GM12878 (cell line): Measurements from ENCODE around the gene UNKL. TPM values are rescaled to one million over a fixed set of nuclear protein-coding genes. Genes with fewer than 3 reads are reported as not detected.

ENCODE experiments used
- ATF2 ChIP-seq: IDR thresholded peaks from 2 replicates; pipeline ENCODE4 v1.6.1; 2012; ENCODE audit warnings: low read length, inconsistent platforms
- CTCF ChIP-seq, 3 experiments: IDR thresholded peaks in 2 of 3; conservative IDR thresholded peaks in 1 of 3; 2 replicates each; pipeline ENCODE4 v1.5.1; 2011; ENCODE audit warnings: low read depth in 3 of 3, low read length in 3 of 3, mild to moderate bottlenecking in 3 of 3, control low read depth in 2 of 3, moderate library complexity in 2 of 3, inconsistent platforms in 1 of 3, mixed read lengths in 1 of 3; ENCODE audit not compliant: control insufficient read depth in 2 of 3, insufficient read depth in 1 of 3; ENCODE audit errors: extremely low read depth in 1 of 3
- E2F8 ChIP-seq: fragments of 450-650 bp; IDR thresholded peaks from 2 replicates; pipeline ENCODE4 v1.6.1; 2018; ENCODE audit warnings: mild to moderate bottlenecking, low read depth, moderate library complexity; ENCODE audit not compliant: partially characterized antibody
- ETV6 ChIP-seq, 2 experiments: fragments of 450-650 bp in 1 of 2; IDR thresholded peaks in 1 of 2; conservative IDR thresholded peaks in 1 of 2; 2 replicates each; pipeline ENCODE4 v1.6.1; 2014; ENCODE audit warnings: antibody characterized with exemption in 1 of 2, borderline replicate concordance in 1 of 2, low read depth in 1 of 2, mild to moderate bottlenecking in 1 of 2, moderate library complexity in 1 of 2
- IRF5 ChIP-seq: fragments of 450-650 bp; IDR thresholded peaks from 2 replicates; pipeline ENCODE4 v1.6.1; 2017; ENCODE audit warnings: borderline replicate concordance
- MTA3 ChIP-seq: IDR thresholded peaks from 2 replicates; pipeline ENCODE4 v1.6.1; 2012; ENCODE audit warnings: low read length, inconsistent platforms, borderline replicate concordance
- REST ChIP-seq: IDR thresholded peaks from 2 replicates; pipeline ENCODE4 v1.6.1; 2012; ENCODE audit warnings: mild to moderate bottlenecking, low read depth, low read length
- STAT1 ChIP-seq: fragments of 450-650 bp; conservative IDR thresholded peaks from 2 replicates; pipeline ENCODE4 v1.6.1; 2014; ENCODE audit warnings: antibody characterized with exemption, mild to moderate bottlenecking
- ZNF622 ChIP-seq: fragments of 450-650 bp; IDR thresholded peaks from 2 replicates; pipeline ENCODE4 v1.6.1; 2017; ENCODE audit warnings: mild to moderate bottlenecking, inconsistent platforms
- ZSCAN29 ChIP-seq: fragments of 450-650 bp; IDR thresholded peaks from 2 replicates; pipeline ENCODE4 v1.6.1; 2017; ENCODE audit warnings: mild to moderate bottlenecking, moderate library complexity
- polyA plus RNA-seq, 11 experiments: library from polyadenylated mRNA; depleted of rRNA in 4 of 11; unstranded in 6 of 11; stranded (reverse) in 5 of 11; fragments of >200 nt; fragmentation: Nextera tagmentation in 4 of 11; fragmentation: Illumina TruSeq in 1 of 11; extraction: Ambion mirVana in 4 of 11; extraction: Trizol in 1 of 11; gene quantifications; 1 replicate in 1 of 11; 2 replicates in 10 of 11; pipeline versions ENCODE4 v1.2.1 to v1.2.3, GENCODE V29; 2011 to 2016; ENCODE audit warnings: inconsistent platforms in 2 of 11, missing spikeins in 2 of 11, low read depth in 1 of 11
- total RNA-seq, 4 experiments: library from RNA; depleted of rRNA in 3 of 4; stranded (reverse); fragments of >200 nt in 3 of 4; fragmentation: Illumina TruSeq in 1 of 4; extraction: Trizol in 1 of 4; gene quantifications; 2 replicates each; pipeline versions ENCODE4 v1.2.1 to v1.2.3, GENCODE V29; 2013 to 2021

Gene UNKL
- total and polyA plus RNA-seq, 10 of the 15 experiments (the other 5 are each of a cell fraction or from before 2014, with no cell fraction given), result 0.40 to 21.6 (median 9.1) TPM

- TF ChIP-seq CTCF (IDR thresholded peaks at IDR 0.05 in 2 of 3, conservative IDR thresholded peaks at IDR 0.05 in 1 of 3; ENCODE audit: control insufficient read depth in 2 of 3, extremely low read depth in 1 of 3, insufficient read depth in 1 of 3, low read depth in 3 of 3, low read length in 3 of 3) (no peak), MTA3 (no peak), ZSCAN29 (no peak), E2F8 (no peak), STAT1 (no peak), IRF5 (no peak), ETV6 (conservative IDR thresholded peaks at IDR 0.05 in 1 of 2, IDR thresholded peaks at IDR 0.05 in 1 of 2; ENCODE audit: borderline replicate concordance in 1 of 2, low read depth in 1 of 2) (no peak), ATF2 (no peak), REST (no peak), ZNF622 (no peak)
Observed at GRCh38 chr16:1455190-1456171, 41.0 kb upstream of the UNKL start (continued).
